Measurements from ENCODE around the gene PPP2R5C.
A peak's percentile ranks its signal among the peaks of the same experiment; 100 is the strongest.

Gene PPP2R5C

GRCh38 chr14:101928415-101928841 is 166.9 kb downstream of the PPP2R5C start:
- FAIRE-seq (no peak), DNase-seq (ENCODE audit: extremely low spot score, insufficient read length, low read depth) (no peak)

- FAIRE-seq = no peak
- DNase-seq (ENCODE audit: extremely low spot score, insufficient read length, low read depth) = no peak
Measured at GRCh38 chr14:101929096-101929495, 167.6 kb downstream of the PPP2R5C start.

- DNase-seq (ENCODE audit: extremely low spot score, insufficient read length, low read depth) (no peak), FAIRE-seq (no peak)
Measured at GRCh38 chr14:101929946-101930345, 168.4 kb downstream of the PPP2R5C start.

GRCh38 chr14:101932673-101933072 is 171.2 kb downstream of the PPP2R5C start:
- no peak for FAIRE-seq
- DNase-seq (ENCODE audit: extremely low spot score, insufficient read length, low read depth) = no peak

GRCh38 chr14:101933209-101933608 is 171.7 kb downstream of the PPP2R5C start:
- DNase-seq (ENCODE audit: extremely low spot score, insufficient read length, low read depth) (no peak), FAIRE-seq (no peak)

- DNase-seq (ENCODE audit: extremely low spot score, insufficient read length, low read depth) = no peak
- no peak for FAIRE-seq
Measured at GRCh38 chr14:101934601-101935150, 173.2 kb downstream of the PPP2R5C start.

GRCh38 chr14:101937926-101938767 is 176.6 kb downstream of the PPP2R5C start:
- no peak for FAIRE-seq
- DNase-seq (ENCODE audit: extremely low spot score, insufficient read length, low read depth) = no peak

- FAIRE-seq (no peak), DNase-seq (ENCODE audit: extremely low spot score, insufficient read length, low read depth) (no peak)
Measured at GRCh38 chr14:101939646-101940170, 178.2 kb downstream of the PPP2R5C start.

GRCh38 chr14:101944451-101944850 is 182.9 kb downstream of the PPP2R5C start:
- DNase-seq (ENCODE audit: extremely low spot score, insufficient read length, low read depth) = no peak
- FAIRE-seq = no peak

GRCh38 chr14:101945171-101945570 is 183.7 kb downstream of the PPP2R5C start:
- DNase-seq (ENCODE audit: extremely low spot score, insufficient read length, low read depth) (no peak), FAIRE-seq (no peak)

GRCh38 chr14:101947577-101947903 is 186.0 kb downstream of the PPP2R5C start:
- DNase-seq (ENCODE audit: extremely low spot score, insufficient read length, low read depth) = no peak
- FAIRE-seq = no peak

GRCh38 chr14:101947904-101948665 is 186.6 kb downstream of the PPP2R5C start:
- DNase-seq (ENCODE audit: extremely low spot score, insufficient read length, low read depth) (peak; percentile 98), FAIRE-seq (peak; percentile 100)

- no peak for FAIRE-seq
- no peak for DNase-seq (ENCODE audit: extremely low spot score, insufficient read length, low read depth)
Measured at GRCh38 chr14:101948666-101949216, 187.2 kb downstream of the PPP2R5C start.

GRCh38 chr14:101950100-101950499 is 188.6 kb downstream of the PPP2R5C start:
- no peak for FAIRE-seq
- DNase-seq (ENCODE audit: extremely low spot score, insufficient read length, low read depth) = no peak

- FAIRE-seq (no peak), DNase-seq (ENCODE audit: extremely low spot score, insufficient read length, low read depth) (no peak)
Measured at GRCh38 chr14:101950516-101951215, 189.2 kb downstream of the PPP2R5C start.

- no peak for FAIRE-seq
Measured at GRCh38 chr14:101953151-101953550, 191.6 kb downstream of the PPP2R5C start.

GRCh38 chr14:101954501-101954900 is 193.0 kb downstream of the PPP2R5C start:
- FAIRE-seq (no peak), DNase-seq (ENCODE audit: extremely low spot score, insufficient read length, low read depth) (no peak)

More at GRCh38 chr14:101953151-101953550, 191.6 kb downstream of the PPP2R5C start:
- DNase-seq (ENCODE audit: extremely low spot score, insufficient read length, low read depth) = no peak

GRCh38 chr14:101955695-101956161 is 194.2 kb downstream of the PPP2R5C start:
- DNase-seq (ENCODE audit: extremely low spot score, insufficient read length, low read depth) = no peak
- FAIRE-seq = no peak

- no peak for DNase-seq (ENCODE audit: extremely low spot score, insufficient read length, low read depth)
- FAIRE-seq = no peak
Measured at GRCh38 chr14:101956179-101956885, 194.8 kb downstream of the PPP2R5C start.
